Measurements from ENCODE around the gene MRC1.

MRC1 gene

DNA sequence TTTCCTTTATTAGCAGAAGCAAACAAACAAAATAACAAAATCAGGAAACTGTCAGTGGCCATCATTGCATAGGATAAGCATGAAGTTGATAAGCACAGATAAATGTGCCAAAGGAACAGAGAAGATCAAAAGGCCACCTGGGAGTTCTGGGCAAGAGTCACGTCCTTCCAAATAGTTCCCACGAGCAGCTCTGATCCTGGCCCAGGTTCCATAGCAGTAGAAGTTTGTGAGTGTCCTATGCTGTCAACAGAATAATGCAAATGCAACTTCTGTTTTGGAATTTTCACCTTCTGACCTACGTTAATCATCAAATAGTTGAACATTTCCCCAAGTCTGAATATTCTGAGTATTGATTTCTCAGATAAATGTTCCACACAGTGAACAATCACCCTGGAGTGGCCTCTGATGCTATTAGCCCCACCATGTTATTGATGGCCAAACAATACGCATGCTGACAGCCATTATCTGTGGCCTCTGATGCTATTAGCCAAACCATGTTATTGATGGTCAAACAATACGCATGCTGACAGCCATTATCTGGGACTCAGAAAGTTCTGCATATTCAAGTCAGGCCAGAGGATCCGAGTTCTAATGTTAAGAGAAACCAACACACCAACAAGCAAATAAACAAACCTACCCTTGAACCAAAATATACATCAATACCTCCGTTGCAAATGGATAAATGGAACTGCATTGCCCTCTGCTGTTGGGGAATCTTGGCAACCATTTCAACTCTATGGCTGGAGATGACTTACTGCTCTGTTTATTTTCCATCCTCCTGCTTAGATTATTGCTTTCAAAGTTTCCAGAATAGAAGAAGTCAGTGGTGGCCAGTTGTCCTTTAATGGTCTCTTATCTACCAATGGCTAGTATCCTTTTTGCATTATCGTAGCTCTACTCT is 63.3 kb downstream of the MRC1 start:
- H3K27ac ChIP-seq (ENCODE audit: low read depth, low read length, poor library complexity, severe bottlenecking) = no peak overlapping the region
- H3K4me2 ChIP-seq (ENCODE audit: low read length) = no peak overlapping the region
- H3K27me3 ChIP-seq (ENCODE audit: insufficient read depth, low read length) = no peaks in the 10 kb centered on the region
- no peaks in the 10 kb centered on the region for H3K36me3 ChIP-seq (ENCODE audit: insufficient read depth, low read length)
- TF ChIP-seq EZH2 (IDR thresholded peaks at IDR 0.05; ENCODE audit: borderline replicate concordance, low read length) = no peak
- peak; percentile 31; the same call in 1 of the 2 replicates for TF ChIP-seq CTCF (IDR thresholded peaks at IDR 0.05; ENCODE audit: low read length)
- H3K4me3 ChIP-seq (ENCODE audit: low read depth, low read length, poor library complexity, severe bottlenecking) = no peak overlapping the region
- no peaks in the 10 kb centered on the region for H4K20me1 ChIP-seq (ENCODE audit: insufficient read depth, low read length)
- no peak overlapping the region for H2AFZ ChIP-seq (ENCODE audit: low read length)
- no peaks in the 10 kb centered on the region for H3K9me3 ChIP-seq (ENCODE audit: low read length)
- no peaks in the 10 kb centered on the region for H3F3A ChIP-seq (ENCODE audit: insufficient read depth, low read length)
- H3K9me2 ChIP-seq (ENCODE audit: low read depth, low read length) = no peaks in the 10 kb centered on the region
- no peaks in the 10 kb centered on the region for H3K79me2 ChIP-seq (ENCODE audit: insufficient read depth, low read length)
- H3K4me1 ChIP-seq (ENCODE audit: insufficient read depth, low read length, severe bottlenecking) = no peaks in the 10 kb centered on the region
- H3K9ac ChIP-seq (ENCODE audit: low read length) = no peak overlapping the region

DNA sequence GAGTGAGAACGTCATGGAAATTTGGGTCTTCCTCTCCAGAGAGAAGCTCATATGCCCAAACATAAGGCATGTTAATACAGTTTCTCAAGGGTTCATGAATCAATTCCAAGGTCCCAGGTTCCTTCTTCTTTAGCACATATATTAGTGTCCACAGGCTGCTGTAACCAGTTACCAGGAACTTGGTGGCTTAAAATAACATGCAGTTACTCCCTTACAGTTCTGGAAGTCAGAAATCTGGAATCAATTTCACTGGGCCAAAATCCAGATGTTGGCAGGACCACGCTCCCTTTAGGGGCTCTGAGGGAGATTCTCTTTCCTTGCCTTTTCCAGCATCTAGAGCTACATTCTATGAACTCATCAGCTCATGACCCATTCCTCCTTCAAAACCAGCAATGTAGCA is 64.8 kb downstream of the MRC1 start:
- H3K27me3 ChIP-seq (ENCODE audit: insufficient read depth, low read length) = no peaks in the 10 kb centered on the region
- no peaks in the 10 kb centered on the region for H3F3A ChIP-seq (ENCODE audit: insufficient read depth, low read length)
- no peaks in the 10 kb centered on the region for H3K36me3 ChIP-seq (ENCODE audit: insufficient read depth, low read length)
- H3K27ac ChIP-seq (ENCODE audit: low read depth, low read length, poor library complexity, severe bottlenecking) = no peak overlapping the region
- H4K20me1 ChIP-seq (ENCODE audit: insufficient read depth, low read length) = no peaks in the 10 kb centered on the region
- TF ChIP-seq CTCF (IDR thresholded peaks at IDR 0.05; ENCODE audit: low read length) (no peak), EZH2 (IDR thresholded peaks at IDR 0.05; ENCODE audit: borderline replicate concordance, low read length) (no peak)
- no peaks in the 10 kb centered on the region for H3K9me2 ChIP-seq (ENCODE audit: low read depth, low read length)
- H3K4me2 ChIP-seq (ENCODE audit: low read length) = no peak overlapping the region
- no peaks in the 10 kb centered on the region for H3K4me1 ChIP-seq (ENCODE audit: insufficient read depth, low read length, severe bottlenecking)
- no peak overlapping the region for H2AFZ ChIP-seq (ENCODE audit: low read length)
- H3K9ac ChIP-seq (ENCODE audit: low read length) = no peak overlapping the region
- no peak overlapping the region for H3K4me3 ChIP-seq (ENCODE audit: low read depth, low read length, poor library complexity, severe bottlenecking)
- H3K9me3 ChIP-seq (ENCODE audit: low read length) = no peaks in the 10 kb centered on the region
- H3K79me2 ChIP-seq (ENCODE audit: insufficient read depth, low read length) = no peaks in the 10 kb centered on the region

- Histone ChIP-seq H4K20me1 (ENCODE audit: insufficient read depth, low read length) (no peaks in the 10 kb centered on the region), H3K79me2 (ENCODE audit: insufficient read depth, low read length) (no peaks in the 10 kb centered on the region), H3K9me2 (ENCODE audit: low read depth, low read length) (no peaks in the 10 kb centered on the region), H3F3A (ENCODE audit: insufficient read depth, low read length) (no peaks in the 10 kb centered on the region), H3K36me3 (ENCODE audit: insufficient read depth, low read length) (no peaks in the 10 kb centered on the region), H3K4me2 (ENCODE audit: low read length) (no peak overlapping the region), H3K4me1 (ENCODE audit: insufficient read depth, low read length, severe bottlenecking) (no peaks in the 10 kb centered on the region), H3K9me3 (ENCODE audit: low read length) (no peaks in the 10 kb centered on the region), H3K9ac (ENCODE audit: low read length) (no peak overlapping the region), H3K27me3 (ENCODE audit: insufficient read depth, low read length) (no peaks in the 10 kb centered on the region), H3K4me3 (ENCODE audit: low read depth, low read length, poor library complexity, severe bottlenecking) (no peak overlapping the region), H3K27ac (ENCODE audit: low read depth, low read length, poor library complexity, severe bottlenecking) (no peak overlapping the region), H2AFZ (ENCODE audit: low read length) (no peak overlapping the region)
- no peak for TF ChIP-seq CTCF (IDR thresholded peaks at IDR 0.05; ENCODE audit: low read length)
- TF ChIP-seq EZH2 (IDR thresholded peaks at IDR 0.05; ENCODE audit: borderline replicate concordance, low read length) = no peak
Observed at GRCh38 chr10:17877121-17877520, 68.0 kb downstream of the MRC1 start.

Measured in OCI-LY1 (cell line).